HG03066 (cell line): ENCODE measurements around the gene TROAP.
"Not testable (repeated sequence)": the region's sequence is repeated elsewhere in the genome, so short reads cannot be mapped to it uniquely, and the experiment has no call there.

Experiments
- ATAC-seq: cut with Tn5 transposase; IDR thresholded peaks from one replicate; pipeline ENCODE4 v1.9.1; 2021; ENCODE audit warnings: low read depth; ENCODE audit not compliant: unreplicated experiment

TROAP gene

DNA sequence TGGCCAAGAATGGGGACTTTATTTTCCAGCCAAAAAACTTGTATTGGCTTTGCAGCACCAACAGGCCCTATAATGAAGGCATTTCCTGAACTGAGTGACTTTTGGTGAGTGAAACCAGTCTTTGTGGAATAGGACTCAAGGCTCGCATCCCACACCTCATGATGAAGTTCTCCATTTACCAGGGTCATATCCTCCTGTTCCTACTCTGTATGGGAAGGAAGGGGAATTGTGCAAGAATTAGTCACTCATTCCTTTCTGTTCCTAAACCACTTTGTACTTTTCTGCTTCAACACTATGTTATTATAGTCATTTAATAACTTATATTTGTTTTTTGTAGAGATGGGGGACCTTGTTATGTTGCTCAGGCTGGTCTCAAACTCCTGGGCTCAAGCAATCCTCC is 41.9 kb downstream of the TROAP start:
- ATAC-seq = no peak

DNA sequence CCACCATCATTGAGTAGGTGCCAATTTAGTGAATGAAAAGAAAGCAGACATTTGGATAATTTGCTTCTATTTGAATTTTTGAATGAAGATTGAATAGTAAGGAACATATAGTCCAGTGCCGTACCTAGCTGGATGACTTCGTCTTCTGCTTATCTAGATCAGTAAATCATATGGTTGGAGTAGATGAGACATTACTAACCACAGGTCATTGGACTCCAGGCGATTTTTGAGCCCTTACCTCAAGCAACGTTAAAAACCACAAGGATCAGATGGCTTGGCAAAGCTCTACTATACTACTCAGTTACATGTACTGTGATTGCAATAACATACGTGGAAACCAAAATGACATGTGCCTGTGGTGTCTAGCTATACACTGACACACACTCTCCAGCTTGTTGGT is 42.5 kb downstream of the TROAP start:
- ATAC-seq = no peak

DNA sequence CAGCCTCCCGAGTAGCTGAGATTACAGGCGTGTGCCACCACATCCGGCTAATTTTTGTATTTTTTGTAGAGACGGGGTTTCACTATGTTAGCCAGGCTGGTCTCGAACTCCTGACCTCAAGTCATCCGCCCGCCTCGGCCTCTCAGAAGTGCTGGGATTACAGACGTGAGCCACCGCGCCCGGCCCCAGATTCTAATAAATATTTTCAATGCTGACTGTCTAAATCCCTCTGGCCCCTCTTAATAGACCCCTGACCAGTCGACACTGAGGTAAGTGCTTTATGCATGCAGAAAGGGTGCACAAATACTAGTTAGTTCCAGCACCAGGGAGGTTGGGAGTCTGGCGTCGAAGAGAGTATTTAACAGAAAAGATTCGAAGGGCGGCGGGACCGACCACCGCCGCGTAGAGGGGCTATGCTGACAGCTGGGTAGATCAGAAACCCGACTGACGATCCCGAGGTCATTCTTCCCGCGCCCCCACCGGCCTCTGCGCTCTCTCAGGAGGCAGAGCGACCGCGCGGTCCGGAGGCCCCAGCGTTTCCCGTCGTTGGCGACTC is 43.1 kb downstream of the TROAP start:
- peak; percentile 14 for ATAC-seq

DNA sequence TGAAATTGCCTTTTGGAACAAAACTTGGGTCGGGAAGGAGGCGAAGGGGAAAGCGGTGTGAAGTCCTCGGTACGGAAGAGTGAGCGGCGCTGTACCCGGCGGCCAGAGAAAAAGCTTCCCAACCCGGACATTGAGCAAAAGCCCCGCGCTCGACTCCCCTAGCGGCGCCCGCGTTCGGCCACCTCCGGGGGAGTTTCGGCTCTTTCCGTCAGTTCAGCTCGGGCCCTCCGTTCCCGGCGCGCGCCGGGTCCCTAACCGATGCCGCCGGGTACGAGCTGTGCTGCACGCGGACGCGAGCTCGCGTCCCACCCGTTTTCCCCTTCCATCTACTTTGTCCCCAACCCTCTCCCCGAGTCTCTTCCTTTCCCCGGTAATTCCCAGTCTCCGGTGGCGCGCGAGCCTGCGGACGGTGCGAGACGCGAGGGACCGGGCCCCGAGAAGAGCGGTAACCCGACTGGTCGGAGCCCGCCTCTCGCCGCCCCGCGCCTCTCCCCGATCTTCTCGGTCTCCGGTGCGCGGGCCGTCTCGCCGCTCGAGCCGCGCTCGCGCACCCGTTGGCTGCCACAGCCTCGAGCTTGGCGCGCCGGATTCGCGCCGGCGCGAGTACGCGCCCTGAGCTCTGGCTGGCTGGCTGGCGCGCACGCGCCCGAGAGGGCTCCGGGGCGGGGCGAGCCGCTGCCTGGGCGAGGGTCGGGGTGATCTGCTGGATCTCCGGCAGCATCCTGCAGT is 43.8 kb downstream of the TROAP start:
- ATAC-seq = peak; percentile 58

DNA sequence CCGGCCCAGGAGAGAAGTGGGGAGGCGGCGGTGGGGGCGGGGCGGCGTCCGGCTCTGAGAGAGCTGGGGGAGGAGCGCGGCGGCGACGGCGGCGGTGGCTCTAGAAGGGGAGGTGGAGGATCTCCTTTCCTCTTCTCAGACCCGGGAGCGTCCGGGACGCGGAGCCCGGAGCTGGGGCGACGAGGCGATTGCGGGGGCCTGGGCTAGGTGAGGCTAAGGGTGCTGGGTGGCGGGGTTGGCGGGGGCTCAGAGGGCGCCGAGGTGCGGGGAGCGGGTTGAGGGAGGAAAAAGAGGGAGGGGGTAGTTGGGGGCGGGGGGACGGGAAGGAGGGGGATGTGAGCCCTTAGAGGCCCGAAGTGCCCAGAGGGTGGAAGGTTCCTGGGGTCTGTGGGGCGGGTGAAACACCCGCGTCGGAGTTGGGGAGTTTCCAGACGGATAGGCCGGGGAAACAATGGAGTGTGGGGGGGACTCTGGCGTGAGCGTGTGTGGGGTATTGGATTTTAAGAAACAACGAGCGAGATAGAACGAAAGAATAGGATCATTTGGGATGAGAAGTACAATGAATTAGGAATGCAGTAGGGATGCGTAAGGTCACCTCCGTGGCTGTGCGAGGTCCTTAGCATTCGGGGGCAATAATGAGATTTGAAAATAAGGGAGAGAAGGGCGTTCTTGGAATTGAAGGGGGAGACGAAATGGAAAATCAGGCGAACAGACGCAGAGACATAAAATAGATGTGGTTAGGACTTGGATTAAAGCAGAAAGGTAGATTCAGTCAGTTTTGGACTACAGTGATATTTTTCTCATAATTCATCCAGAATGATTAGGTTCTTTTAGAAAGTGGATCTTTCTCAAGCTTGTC is 44.6 kb downstream of the TROAP start, which contains the start of gene SPATS2:
Gene SPATS2, plus strand, starts transcription at position 82 of the 859 bp plus-strand sequence. CDS start 93,551 bp downstream, outside the sequence.
- ATAC-seq = no peak

DNA sequence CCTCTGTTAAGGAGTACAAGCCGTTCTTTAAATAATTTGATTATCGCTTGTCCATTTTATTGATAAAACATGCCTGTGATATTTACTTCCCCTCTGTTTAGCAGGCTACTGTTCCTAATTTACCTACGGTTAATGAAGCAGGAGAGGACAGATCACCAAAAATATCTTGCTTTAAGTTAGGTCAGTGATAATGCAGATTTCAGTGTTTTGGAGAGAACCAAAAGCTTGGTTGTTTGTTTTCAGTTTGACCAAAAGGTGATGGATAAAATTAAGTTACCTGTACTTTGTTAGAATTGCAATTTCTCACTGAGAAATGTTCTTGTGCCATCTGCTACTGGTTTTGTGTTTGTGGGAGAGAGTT is 45.2 kb downstream of the TROAP start:
- ATAC-seq = no peak

DNA sequence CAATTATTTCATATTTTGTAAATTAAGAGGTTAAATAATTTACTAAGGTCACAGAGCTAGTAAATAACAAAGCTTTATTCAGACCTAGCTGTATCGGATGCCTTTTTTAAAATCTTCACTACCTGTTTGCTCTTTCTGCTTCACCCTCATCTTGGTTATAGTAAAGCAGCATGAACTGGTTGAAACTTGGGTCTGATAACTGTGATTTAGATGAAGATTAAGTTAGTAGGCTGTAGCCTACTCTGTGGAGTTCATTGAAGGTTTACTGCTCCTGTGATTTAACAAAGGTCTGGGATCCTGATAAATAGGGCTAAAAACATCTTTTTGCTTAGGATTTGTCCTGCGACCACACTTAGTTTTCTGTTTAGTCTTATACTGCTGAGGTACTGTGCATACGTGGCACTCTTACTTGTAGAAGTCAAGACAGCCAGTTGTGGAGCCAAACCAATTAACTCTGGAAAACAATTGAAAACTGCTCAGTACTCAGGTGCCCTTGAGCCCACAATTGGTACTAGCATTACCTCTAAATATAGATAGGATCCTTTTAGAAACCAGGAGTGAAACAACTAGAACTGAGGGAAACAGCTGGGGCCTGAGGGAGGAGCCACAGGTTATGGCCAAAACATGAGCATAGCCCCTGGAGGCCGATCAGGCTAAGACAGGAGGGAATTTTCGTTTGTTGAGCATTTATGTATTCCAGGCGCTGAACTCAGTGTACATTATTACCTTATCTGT is 46.5 kb downstream of the TROAP start:
- peak; percentile 47 for ATAC-seq

DNA sequence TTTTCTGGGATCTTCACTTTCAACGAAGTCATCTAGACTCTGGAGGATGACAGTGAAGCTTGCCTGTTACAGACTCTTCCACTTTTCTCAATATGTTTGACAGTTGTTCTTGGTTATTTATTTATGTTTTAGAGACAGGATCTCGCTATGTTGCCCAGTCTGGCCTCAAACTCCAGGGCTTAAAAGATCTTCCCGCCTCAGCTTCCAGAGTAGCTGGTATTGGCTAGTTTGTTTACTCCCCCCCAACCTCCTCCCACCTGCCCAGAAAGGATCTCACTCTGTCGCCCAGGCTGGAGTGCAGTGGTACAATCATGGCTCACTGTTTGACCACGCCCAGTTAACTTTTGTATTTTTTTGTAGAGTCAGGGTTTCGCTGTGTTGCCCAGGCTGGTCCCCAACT is 47.5 kb downstream of the TROAP start:
- no peak for ATAC-seq

DNA sequence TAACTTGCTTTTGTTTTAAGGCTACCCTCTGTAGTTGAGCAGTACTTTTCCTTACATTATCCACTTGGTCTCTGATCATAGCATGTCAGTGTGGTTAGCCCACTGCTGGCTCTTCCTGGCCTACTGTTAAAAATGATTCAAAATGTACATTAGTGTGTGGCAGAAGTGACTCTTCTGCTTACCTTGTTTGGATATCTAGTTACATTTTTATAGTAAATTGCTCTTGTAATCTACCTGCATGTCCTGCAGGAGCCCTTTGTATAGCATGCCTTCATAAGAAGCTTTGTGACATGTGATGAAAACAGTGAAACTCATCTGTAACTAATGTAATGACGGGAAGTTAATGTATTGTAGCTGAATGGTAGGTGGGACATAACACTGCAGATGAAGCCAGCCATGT is 52.4 kb downstream of the TROAP start:
- no peak for ATAC-seq

DNA sequence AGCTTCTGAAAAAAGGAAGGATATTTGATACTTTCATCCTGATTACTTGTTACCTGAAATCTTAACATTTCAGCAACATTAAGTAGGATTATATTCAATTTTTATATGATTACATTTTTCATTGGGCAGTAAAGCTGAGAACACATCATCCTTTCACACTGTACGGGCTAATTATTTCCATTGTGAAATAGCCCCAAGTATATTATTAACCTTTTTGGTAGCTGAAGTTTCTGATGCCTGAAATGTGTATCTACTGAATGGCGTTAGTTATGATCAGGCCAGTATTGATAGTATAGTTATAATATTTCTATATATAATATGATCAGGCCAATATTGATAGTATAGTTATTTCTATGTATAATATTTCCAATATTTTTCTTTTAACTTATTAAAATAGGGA is 54.3 kb downstream of the TROAP start:
- no peak for ATAC-seq

DNA sequence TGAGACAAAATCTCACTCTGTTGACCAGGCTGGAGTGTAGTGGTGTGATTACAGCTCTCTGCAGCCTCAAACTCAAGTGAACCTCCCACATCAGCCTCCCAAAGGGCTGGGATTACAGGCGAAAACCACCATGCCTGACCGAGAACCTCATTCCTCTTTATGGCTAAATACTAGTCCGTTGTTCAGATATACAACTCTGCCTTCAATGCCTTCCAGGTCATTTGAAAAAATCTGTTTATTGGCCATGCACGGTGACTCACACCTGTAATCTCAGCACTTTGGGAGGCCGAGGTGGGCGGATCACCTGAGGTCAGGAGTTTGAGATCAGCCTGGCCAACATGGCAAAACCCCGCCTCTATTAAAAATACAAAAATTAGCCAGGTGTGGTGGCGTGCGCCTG is 57.1 kb downstream of the TROAP start:
- not testable (repeated sequence) for ATAC-seq
